ENCODE data around the gene ABCG8. TPM values are rescaled to one million over a fixed set of nuclear protein-coding genes. Genes with fewer than 3 reads are reported as not detected.

Gene ABCG8
- total RNA-seq: 0.23 TPM in 2 replicates

- no peak within 1 kb of the TSS for H3K27ac Mint-ChIP-seq
- intact Hi-C loops (cut with micrococcal nuclease): no loop called here
- H3K27me3 Mint-ChIP-seq (ENCODE audit: low read depth): no peaks in the 10 kb centered on the region
- H3K4me1 Mint-ChIP-seq (ENCODE audit: low read depth): no peaks in the 10 kb centered on the region
- DNase-seq (ENCODE audit: low spot score): no peak
- H3K9me3 Mint-ChIP-seq: no peaks in the 10 kb centered on the region
- H3K36me3 Mint-ChIP-seq (ENCODE audit: low read depth): no peaks in the 10 kb centered on the region
- no peak within 1 kb of the TSS for H3K4me3 Mint-ChIP-seq (ENCODE audit: low read depth)
Observed at GRCh38 chr2:43838560-43839267, at the start of gene ABCG8, which contains the start of gene ABCG5. ABCG8 (plus strand) TSS chr2:43838971; CDS start chr2:43839054, 83 bp downstream. ABCG5 (minus strand) TSS chr2:43838839; CDS start chr2:43838679, 160 bp downstream.

GRCh38 chr2:43790147-43790546 is 48.6 kb upstream of the ABCG8 start:
- intact Hi-C loops (cut with micrococcal nuclease): no loop called here
- H3K9me3 Mint-ChIP-seq: no peaks in the 10 kb centered on the region

GRCh38 chr2:43791035-43791765 is 47.6 kb upstream of the ABCG8 start:
- DNase-seq (ENCODE audit: low spot score): no peak
- no peaks in the 10 kb centered on the region for H3K9me3 Mint-ChIP-seq
- H3K4me1 Mint-ChIP-seq (ENCODE audit: low read depth): peaks cover 34% of the 10 kb centered on the region
- no peaks in the 10 kb centered on the region for H3K27me3 Mint-ChIP-seq (ENCODE audit: low read depth)
- peak overlapping the region; percentile 56 for H3K27ac Mint-ChIP-seq
- no peak overlapping the region for H3K4me3 Mint-ChIP-seq (ENCODE audit: low read depth)
- H3K36me3 Mint-ChIP-seq (ENCODE audit: low read depth): peaks cover 56% of the 10 kb centered on the region
- intact Hi-C loops (cut with micrococcal nuclease): no loop called here

More at GRCh38 chr2:43790147-43790546, 48.6 kb upstream of the ABCG8 start:
- no peaks in the 10 kb centered on the region for H3K27me3 Mint-ChIP-seq (ENCODE audit: low read depth)
- H3K36me3 Mint-ChIP-seq (ENCODE audit: low read depth): peaks cover 59% of the 10 kb centered on the region
- no peak for DNase-seq (ENCODE audit: low spot score)
- no peak overlapping the region for H3K4me3 Mint-ChIP-seq (ENCODE audit: low read depth)
- H3K4me1 Mint-ChIP-seq (ENCODE audit: low read depth): peaks cover 34% of the 10 kb centered on the region
- H3K27ac Mint-ChIP-seq: peak overlapping the region; percentile 22

GRCh38 chr2:43792653-43793052 is 46.1 kb upstream of the ABCG8 start:
- peaks cover 26% of the 10 kb centered on the region for H3K4me1 Mint-ChIP-seq (ENCODE audit: low read depth)
- peaks cover 52% of the 10 kb centered on the region for H3K36me3 Mint-ChIP-seq (ENCODE audit: low read depth)
- intact Hi-C loops (cut with micrococcal nuclease): no loop called here
- H3K27ac Mint-ChIP-seq: no peak overlapping the region
- DNase-seq (ENCODE audit: low spot score): no peak
- no peaks in the 10 kb centered on the region for H3K27me3 Mint-ChIP-seq (ENCODE audit: low read depth)
- H3K9me3 Mint-ChIP-seq: no peaks in the 10 kb centered on the region
- H3K4me3 Mint-ChIP-seq (ENCODE audit: low read depth): no peak overlapping the region

- Mint-ChIP-seq H3K36me3 (ENCODE audit: low read depth) (peaks cover 36% of the 10 kb centered on the region), H3K4me1 (ENCODE audit: low read depth) (peaks cover 11% of the 10 kb centered on the region), H3K9me3 (no peaks in the 10 kb centered on the region), H3K27me3 (ENCODE audit: low read depth) (no peaks in the 10 kb centered on the region), H3K27ac (no peak overlapping the region), H3K4me3 (ENCODE audit: low read depth) (no peak overlapping the region)
- DNase-seq (ENCODE audit: low spot score): no peak
- intact Hi-C loops (cut with micrococcal nuclease): no loop called here
Observed at GRCh38 chr2:43794956-43795355, 43.8 kb upstream of the ABCG8 start.

- H3K27ac Mint-ChIP-seq: no peak overlapping the region
- intact Hi-C loops (cut with micrococcal nuclease): no loop called here
- H3K4me1 Mint-ChIP-seq (ENCODE audit: low read depth): peaks cover 10% of the 10 kb centered on the region
- DNase-seq (ENCODE audit: low spot score): no peak
- H3K4me3 Mint-ChIP-seq (ENCODE audit: low read depth): no peak overlapping the region
- no peaks in the 10 kb centered on the region for H3K27me3 Mint-ChIP-seq (ENCODE audit: low read depth)
- no peaks in the 10 kb centered on the region for H3K9me3 Mint-ChIP-seq
- peaks cover 32% of the 10 kb centered on the region for H3K36me3 Mint-ChIP-seq (ENCODE audit: low read depth)
Observed at GRCh38 chr2:43796206-43796605, 42.6 kb upstream of the ABCG8 start.

GRCh38 chr2:43798300-43798699 is 40.5 kb upstream of the ABCG8 start:
- H3K27me3 Mint-ChIP-seq (ENCODE audit: low read depth): no peaks in the 10 kb centered on the region
- no peaks in the 10 kb centered on the region for H3K9me3 Mint-ChIP-seq
- DNase-seq (ENCODE audit: low spot score): no peak
- no peak overlapping the region for H3K27ac Mint-ChIP-seq
- intact Hi-C loops (cut with micrococcal nuclease): no loop called here
- no peak overlapping the region for H3K4me3 Mint-ChIP-seq (ENCODE audit: low read depth)
- peaks cover 34% of the 10 kb centered on the region for H3K36me3 Mint-ChIP-seq (ENCODE audit: low read depth)
- H3K4me1 Mint-ChIP-seq (ENCODE audit: low read depth): peaks cover 12% of the 10 kb centered on the region

- no peak overlapping the region for H3K4me3 Mint-ChIP-seq (ENCODE audit: low read depth)
- no peak for DNase-seq (ENCODE audit: low spot score)
- H3K4me1 Mint-ChIP-seq (ENCODE audit: low read depth): peaks cover 10% of the 10 kb centered on the region
- peak overlapping the region; percentile 6 for H3K27ac Mint-ChIP-seq
- H3K36me3 Mint-ChIP-seq (ENCODE audit: low read depth): peaks cover 37% of the 10 kb centered on the region
- H3K27me3 Mint-ChIP-seq (ENCODE audit: low read depth): no peaks in the 10 kb centered on the region
- H3K9me3 Mint-ChIP-seq: no peaks in the 10 kb centered on the region
- intact Hi-C loops (cut with micrococcal nuclease): no loop called here
Observed at GRCh38 chr2:43800894-43801293, 37.9 kb upstream of the ABCG8 start.

GRCh38 chr2:43802135-43802534 is 36.6 kb upstream of the ABCG8 start:
- Mint-ChIP-seq H3K27me3 (ENCODE audit: low read depth) (no peaks in the 10 kb centered on the region), H3K4me1 (ENCODE audit: low read depth) (peaks cover 10% of the 10 kb centered on the region), H3K4me3 (ENCODE audit: low read depth) (no peak overlapping the region), H3K9me3 (no peaks in the 10 kb centered on the region), H3K36me3 (ENCODE audit: low read depth) (peaks cover 36% of the 10 kb centered on the region), H3K27ac (no peak overlapping the region)
- no peak for DNase-seq (ENCODE audit: low spot score)
- intact Hi-C loops (cut with micrococcal nuclease): no loop called here

- Mint-ChIP-seq H3K9me3 (no peaks in the 10 kb centered on the region), H3K4me3 (ENCODE audit: low read depth) (no peak overlapping the region), H3K4me1 (ENCODE audit: low read depth) (peaks cover 10% of the 10 kb centered on the region), H3K36me3 (ENCODE audit: low read depth) (peaks cover 35% of the 10 kb centered on the region), H3K27me3 (ENCODE audit: low read depth) (no peaks in the 10 kb centered on the region), H3K27ac (no peak overlapping the region)
- intact Hi-C loops (cut with micrococcal nuclease): no loop called here
- no peak for DNase-seq (ENCODE audit: low spot score)
Observed at GRCh38 chr2:43803113-43803512, 35.7 kb upstream of the ABCG8 start.

GRCh38 chr2:43806719-43807031 is 32.1 kb upstream of the ABCG8 start:
- peaks cover 9% of the 10 kb centered on the region for H3K4me1 Mint-ChIP-seq (ENCODE audit: low read depth)
- H3K36me3 Mint-ChIP-seq (ENCODE audit: low read depth): peaks cover 29% of the 10 kb centered on the region
- H3K4me3 Mint-ChIP-seq (ENCODE audit: low read depth): no peak overlapping the region
- no peaks in the 10 kb centered on the region for H3K9me3 Mint-ChIP-seq
- intact Hi-C loops (cut with micrococcal nuclease): no loop called here
- H3K27ac Mint-ChIP-seq: no peak overlapping the region
- H3K27me3 Mint-ChIP-seq (ENCODE audit: low read depth): no peaks in the 10 kb centered on the region
- no peak for DNase-seq (ENCODE audit: low spot score)

- Mint-ChIP-seq H3K27ac (no peak overlapping the region), H3K4me3 (ENCODE audit: low read depth) (no peak overlapping the region), H3K9me3 (no peaks in the 10 kb centered on the region), H3K27me3 (ENCODE audit: low read depth) (no peaks in the 10 kb centered on the region), H3K36me3 (ENCODE audit: low read depth) (peaks cover 16% of the 10 kb centered on the region), H3K4me1 (ENCODE audit: low read depth) (peaks cover 2% of the 10 kb centered on the region)
- intact Hi-C loops (cut with micrococcal nuclease): no loop called here
- no peak for DNase-seq (ENCODE audit: low spot score)
Observed at GRCh38 chr2:43810452-43810851, 28.3 kb upstream of the ABCG8 start.

- H3K27me3 Mint-ChIP-seq (ENCODE audit: low read depth): no peaks in the 10 kb centered on the region
- DNase-seq (ENCODE audit: low spot score): no peak
- intact Hi-C loops (cut with micrococcal nuclease): no loop called here
- peaks cover 2% of the 10 kb centered on the region for H3K4me1 Mint-ChIP-seq (ENCODE audit: low read depth)
- no peak overlapping the region for H3K27ac Mint-ChIP-seq
- no peaks in the 10 kb centered on the region for H3K9me3 Mint-ChIP-seq
- H3K36me3 Mint-ChIP-seq (ENCODE audit: low read depth): peaks cover 16% of the 10 kb centered on the region
- no peak overlapping the region for H3K4me3 Mint-ChIP-seq (ENCODE audit: low read depth)
Observed at GRCh38 chr2:43810888-43811287, 27.9 kb upstream of the ABCG8 start.
